Suprapubic skin (tissue), 4 donors: ENCODE measurements around the gene LGI1.

Experiments used
- CTCF ChIP-seq, 2 donors: fragments of 200-600 bp in 1 of 2; fragments of 450-650 bp in 1 of 2; sonication (generic) in 1 of 2; IDR thresholded peaks; one replicate each; pipeline ENCODE4 v1.5.1; 2016 to 2019; ENCODE audit warnings: antibody characterized with exemption in 2 of 2, mild to moderate bottlenecking in 1 of 2, moderate library complexity in 1 of 2
- EP300 ChIP-seq: sonication (generic); formaldehyde crosslinking; IDR thresholded peaks from one replicate; pipeline ENCODE4 v1.6.1; 2017; ENCODE audit warnings: antibody characterized with exemption
- POLR2A ChIP-seq, 2 donors: fragments of 450-650 bp; IDR thresholded peaks; one replicate each; pipeline ENCODE4 v1.6.1; 2017; ENCODE audit warnings: antibody characterized with exemption in 2 of 2, mild to moderate bottlenecking in 2 of 2, moderate library complexity in 2 of 2
- POLR2AphosphoS5 ChIP-seq, 3 donors: sonication (generic); formaldehyde crosslinking; IDR thresholded peaks; one replicate each; pipeline ENCODE4 v1.6.1; 2017; ENCODE audit warnings: antibody characterized with exemption in 3 of 3

- TF ChIP-seq CTCF (IDR thresholded peaks at IDR 0.05) (no peak), EP300 (no peak), POLR2AphosphoS5 (IDR thresholded peaks at IDR 0.05) (no peak), POLR2A (IDR thresholded peaks at IDR 0.05) (no peak)
These were observed 32.7 kb downstream of the LGI1 start for GRCh38 chr10:93790439-93790838.
